HG03280 (cell line): ENCODE measurements around the gene NR3C2.

ENCODE experiments used
- ATAC-seq: cut with Tn5 transposase; IDR thresholded peaks from one replicate; pipeline ENCODE4 v1.9.1; 2021; ENCODE audit warnings: mild to moderate bottlenecking, moderate library complexity; ENCODE audit not compliant: unreplicated experiment

NR3C2 gene

DNA sequence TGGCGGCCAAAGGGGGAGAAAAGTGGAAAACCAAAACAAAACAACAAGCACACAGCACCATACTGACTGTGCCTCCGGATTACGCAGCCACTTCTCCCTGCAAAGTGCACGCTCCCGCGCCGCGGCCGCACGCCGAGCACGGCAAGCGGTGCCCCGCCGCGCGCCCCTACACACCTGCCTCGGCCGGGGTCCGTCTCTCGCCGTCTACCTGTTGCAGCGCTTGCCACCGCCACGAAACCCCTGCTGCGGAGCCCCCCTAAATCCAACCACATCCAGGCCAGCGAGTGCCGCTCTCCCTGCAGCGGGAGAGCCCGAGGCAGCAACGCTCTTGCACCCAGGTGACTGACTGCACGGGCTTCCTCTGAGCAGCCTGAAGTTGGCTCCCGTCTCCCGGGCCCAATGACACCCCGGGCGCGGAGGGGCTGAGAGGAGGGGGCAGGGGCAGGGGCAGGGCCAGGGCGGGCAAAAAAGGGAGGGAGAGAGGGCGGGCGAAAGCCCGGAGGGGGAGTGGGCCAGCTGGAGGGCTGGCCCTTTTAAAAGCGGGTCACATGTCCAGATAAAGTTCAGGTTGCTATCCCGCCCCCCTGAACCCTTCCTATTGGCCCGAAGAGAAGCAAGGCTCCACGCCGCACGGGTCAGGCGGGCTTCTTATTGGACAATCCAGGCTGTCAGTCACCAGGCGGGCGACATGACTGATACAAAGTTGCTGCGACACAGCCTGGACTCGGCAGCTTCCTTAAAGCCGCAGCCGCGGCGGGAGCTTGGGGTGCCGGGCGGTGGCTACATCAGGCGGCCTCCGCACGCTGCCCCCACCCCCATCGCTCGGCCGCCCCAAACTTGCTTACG, at the start of gene NR3C2:
TSS of gene NR3C2 (minus strand) at position 429 of the 846 bp plus-strand sequence.
- peak; percentile 98 for ATAC-seq

DNA sequence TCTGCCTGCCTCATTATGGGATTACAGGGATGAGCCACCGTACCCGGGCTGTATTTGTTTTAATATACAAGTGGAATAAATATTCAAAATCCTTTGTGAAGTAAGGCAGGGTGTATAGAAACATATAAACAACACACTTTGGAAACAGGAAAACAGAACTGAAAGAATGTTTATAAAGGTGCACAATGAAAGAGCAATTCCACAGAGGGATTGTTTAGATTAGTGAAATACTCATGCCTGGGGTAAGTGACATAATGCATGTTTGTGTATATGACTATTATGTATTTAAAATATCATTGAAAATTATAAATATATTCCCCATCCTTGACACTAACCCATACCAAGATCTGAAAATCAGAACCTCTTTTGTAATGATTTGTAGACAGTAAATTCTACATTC, 45.0 kb upstream of the NR3C2 start:
- ATAC-seq: no peak

DNA sequence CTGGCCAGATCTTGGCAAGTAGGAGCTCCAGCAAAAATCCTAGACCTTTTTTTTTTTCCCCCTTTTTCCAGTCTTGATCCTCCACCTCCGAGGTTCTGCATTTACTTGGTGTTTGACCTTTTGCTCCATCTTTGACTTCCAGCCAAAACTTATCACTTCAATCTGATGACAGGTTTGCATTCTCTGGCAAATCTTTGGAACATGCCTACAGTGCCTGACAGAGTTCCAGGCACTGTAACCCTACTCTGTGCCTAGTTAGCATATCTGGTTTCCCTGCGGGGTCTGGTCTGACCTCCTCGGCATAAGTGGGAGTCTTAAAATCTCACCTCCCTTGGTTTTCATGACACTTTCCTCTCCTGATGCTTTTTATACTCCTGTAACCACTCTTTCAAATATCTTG, 39.4 kb upstream of the NR3C2 start:
- ATAC-seq: no peak

DNA sequence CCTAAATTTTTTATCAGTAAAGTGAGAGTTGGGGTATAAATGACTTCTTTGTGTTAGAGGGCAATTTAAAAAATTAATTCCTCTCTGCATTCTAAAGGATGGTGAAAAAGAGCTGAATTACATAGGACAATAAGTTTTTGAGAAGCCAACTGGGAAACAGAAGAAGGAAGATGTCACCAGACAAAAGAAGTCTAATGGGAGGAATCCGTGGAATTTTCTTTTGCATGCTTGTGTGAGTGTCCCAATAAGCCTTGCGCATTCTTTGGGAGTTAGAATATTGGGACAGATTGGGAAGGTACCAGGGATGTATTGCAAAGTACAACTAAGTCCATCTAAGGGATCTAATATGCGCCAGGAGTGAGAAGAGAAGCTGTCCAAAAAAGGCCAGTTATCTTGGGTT, 35.1 kb upstream of the NR3C2 start:
- no peak for ATAC-seq

DNA sequence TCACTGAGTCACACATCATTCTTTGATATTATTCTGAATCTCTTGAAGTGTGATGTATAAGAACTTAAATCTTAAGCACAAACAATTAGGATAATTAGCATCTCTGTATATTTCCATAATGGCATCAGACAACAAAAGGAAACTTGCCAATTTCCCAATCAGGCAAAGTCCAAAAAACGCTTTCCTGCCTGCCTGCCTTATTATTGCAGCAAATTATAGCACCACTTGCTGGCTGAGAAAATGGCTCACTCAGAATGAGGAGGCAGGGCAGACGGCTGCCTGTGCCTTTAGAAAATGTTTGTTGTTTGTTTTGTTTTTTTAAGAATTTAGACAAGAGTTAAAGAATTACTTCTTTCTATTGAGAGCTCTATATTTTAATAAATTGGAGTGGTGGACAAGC, 27.7 kb upstream of the NR3C2 start:
- no peak for ATAC-seq

DNA sequence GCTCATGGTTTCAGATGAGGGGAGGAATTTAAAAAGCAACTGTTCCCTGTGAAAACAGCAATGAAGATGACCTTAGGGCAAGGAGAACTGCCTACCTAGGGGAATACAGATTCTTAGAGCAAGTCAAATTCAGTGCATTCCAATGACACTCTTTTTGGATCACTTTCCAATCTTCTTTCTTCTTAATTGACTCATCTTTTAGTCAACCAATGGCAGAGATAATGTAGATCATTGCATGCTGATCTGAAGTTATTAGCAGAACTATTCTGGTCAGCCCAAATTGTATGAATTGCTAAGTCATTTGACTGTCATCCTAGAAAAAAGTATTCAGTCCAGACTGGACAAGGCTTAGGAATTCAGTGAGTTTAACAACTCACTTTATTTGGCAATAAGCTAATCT, 12.6 kb upstream of the NR3C2 start:
- ATAC-seq: no peak

DNA sequence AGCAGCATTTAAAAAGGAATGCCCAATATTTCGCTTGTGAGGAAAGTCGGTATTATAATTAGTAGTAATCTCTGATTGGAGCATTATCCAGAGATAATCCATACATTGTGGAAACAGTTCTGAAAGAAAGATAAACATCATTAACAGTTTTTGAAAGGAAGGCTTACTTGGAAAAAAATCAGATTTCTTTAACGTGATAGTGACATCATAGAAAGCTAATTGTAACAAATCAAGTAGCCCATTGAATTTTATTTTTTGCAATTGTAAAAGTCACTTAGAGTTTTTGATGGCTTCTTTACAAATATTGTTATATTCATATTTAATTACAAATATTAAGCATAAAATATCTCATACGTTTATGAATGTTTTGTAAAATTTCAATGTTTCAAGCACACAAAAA, 11.6 kb upstream of the NR3C2 start:
- ATAC-seq: no peak

DNA sequence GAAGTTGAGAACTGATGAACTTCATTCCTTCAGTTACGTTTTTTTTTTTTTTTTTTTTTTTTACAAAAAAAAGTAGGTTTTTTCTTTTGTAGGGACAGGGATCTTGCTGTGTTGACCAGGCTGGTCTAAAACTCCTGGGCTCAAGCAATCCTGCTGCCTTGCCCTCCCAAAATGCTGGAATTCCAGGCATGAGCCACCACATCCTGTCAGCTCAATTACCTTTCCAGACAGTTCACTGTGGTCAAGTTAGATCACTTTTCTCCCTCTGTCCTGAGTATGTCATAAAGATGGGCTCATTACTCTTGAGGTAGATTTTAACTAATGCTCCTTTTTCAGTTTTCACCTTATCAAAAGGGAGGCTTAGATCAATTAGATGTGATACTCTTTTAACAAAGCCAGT, 10.8 kb upstream of the NR3C2 start:
- no peak for ATAC-seq

DNA sequence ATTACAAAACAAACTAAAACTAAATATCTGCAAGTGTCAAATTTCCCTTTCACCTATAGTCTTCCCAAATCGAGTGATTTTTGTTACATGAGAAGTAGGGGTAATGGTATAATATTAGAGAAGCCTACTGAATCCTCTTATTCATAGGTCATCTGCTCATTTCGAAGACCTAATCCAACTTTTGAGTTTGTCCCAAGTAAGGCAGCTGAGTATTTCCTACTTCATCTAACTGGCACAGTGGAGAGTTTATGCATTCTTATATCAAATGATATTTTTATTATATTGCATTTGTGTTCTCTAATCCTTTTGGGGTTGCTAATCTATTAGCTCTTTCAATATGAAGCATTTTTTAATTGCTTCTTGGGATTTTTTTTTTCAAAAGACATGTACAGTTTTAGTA, 7.7 kb upstream of the NR3C2 start:
- ATAC-seq: no peak

DNA sequence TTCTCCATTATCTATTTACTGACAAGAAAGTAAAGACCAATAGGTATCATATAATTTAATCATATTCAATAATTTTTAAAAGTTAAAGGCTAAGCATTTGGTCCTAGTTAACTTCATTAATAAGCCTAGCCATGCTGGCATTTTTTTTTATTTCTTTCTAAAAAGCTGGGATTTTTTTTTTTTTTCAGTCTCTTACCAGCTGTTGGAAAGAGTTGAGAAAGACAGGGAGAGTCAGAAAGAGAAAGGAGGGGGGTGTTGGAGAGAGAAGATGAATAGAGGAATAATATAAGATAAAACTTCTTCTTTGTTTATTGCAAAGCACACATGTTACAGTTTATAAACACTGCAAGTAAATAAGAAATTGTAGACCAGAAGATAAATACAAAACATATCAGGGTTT, 5.9 kb upstream of the NR3C2 start:
- ATAC-seq: no peak

DNA sequence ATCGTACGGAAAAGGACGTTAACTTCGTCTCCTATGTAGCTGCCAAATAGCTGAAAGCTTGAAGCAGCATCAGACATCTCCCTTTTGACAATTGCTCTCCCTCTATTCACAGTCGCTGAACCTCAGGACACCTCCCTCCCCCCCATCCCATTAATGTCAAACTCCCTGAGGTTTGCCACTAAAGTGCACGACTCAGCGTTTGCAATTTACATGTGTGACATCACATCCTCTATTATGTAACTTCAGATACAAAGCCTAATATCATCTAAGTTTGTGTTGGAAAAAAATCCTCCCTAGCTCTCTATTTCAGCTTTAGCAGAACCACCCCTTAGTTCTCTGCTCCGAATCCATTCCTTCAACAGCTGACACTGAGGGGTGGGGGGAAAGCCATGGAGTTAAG, 5.5 kb upstream of the NR3C2 start:
- no peak for ATAC-seq

DNA sequence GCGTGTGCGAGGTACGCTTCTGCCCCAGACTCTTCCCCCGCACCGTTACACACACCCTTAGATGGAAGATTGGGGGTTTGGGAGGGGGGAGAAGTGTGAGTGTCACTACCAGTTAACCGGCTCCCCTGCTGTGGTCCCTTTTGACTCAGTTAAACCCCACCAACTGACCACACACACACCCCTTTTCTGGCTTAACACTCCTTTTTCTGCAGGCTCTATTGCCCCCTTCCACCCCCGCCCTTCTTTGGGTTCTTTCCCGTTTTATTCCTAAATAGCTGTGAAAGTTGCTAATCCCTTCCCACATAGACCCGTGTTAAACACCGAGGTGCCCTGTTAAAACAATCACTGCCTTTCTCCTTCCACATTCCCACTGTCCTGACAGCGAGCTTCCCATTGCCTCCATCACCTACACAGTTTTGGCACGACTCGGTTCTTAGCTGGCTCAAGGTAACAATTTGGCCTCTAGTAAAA, 3.7 kb upstream of the NR3C2 start:
- no peak for ATAC-seq

DNA sequence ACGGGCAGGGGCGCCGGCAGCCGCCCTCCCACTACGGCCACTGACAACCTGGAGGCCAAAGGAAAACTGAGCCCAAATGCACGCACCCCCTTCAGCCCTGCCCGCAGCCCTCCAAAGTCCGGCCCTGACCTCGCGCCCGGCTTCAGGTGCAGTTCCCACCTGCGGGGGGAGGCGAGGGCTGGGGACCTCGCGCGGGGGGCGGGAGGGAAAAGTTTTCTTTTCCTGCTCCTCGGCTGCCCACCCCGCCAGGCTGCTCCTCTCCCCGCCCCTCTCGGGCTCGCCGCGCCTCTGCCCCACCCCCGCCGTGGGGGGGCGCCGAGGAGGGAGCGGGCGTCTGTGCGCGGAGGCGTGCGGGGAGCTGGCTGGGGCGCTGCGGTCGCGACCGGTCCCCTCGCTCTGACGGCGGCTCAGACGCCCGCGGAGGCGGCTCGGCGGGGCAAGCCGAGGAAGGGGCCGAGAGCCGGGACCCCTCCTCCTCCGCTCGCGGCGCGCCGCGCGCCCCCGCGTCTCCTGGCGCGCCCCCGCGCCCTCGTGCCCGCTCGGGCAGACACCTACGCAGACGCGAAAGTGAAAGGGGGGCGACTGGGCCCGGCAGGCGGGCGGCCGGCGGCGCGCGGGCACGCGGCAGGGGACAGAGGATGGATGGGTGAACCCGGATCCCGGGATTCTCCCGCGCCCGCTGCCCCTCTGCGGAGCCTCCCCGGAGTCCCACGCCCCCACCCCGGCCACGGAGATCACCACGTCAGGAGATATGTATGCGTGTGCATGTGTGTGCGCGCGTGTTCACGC, 3.1 kb upstream of the NR3C2 start:
- ATAC-seq: no peak

DNA sequence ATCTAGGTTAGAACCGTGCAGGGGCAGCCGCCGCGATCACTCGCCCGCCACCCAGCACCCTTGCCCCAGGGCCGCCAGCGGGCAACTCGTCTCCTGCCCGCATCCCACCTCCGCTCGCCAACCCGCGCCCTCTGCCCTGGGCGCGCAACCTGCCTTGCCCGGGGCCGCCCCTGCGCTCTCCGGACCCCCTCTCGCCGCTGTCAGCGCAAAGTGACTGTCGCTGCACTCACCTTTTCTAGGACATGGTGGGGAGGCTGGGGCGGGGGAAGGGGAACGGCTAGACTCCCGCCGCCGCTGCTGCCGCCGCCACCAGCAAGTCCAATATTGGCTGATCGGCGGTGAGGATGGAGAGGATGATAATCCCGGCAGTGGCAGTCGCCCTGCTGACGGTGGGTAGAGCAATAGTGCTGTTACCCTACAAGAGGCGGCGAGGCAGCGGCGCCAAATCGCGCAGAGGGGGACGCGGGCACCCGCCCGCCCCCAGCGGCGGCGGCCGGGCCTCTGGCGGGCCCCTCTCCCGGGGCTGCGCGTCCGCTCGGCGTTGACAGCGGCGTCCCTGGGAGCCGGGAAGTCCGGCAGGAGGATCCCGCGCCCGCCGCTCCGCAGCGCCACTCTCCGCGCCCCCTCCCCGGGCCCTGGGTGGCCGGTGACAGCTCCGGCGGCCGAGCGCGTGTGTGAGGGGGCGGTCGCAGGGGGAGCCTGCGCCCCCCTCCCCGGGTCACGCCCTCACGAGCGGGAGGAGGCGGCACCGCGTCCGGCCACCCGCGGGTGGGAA, 2.3 kb upstream of the NR3C2 start:
- ATAC-seq: no peak

DNA sequence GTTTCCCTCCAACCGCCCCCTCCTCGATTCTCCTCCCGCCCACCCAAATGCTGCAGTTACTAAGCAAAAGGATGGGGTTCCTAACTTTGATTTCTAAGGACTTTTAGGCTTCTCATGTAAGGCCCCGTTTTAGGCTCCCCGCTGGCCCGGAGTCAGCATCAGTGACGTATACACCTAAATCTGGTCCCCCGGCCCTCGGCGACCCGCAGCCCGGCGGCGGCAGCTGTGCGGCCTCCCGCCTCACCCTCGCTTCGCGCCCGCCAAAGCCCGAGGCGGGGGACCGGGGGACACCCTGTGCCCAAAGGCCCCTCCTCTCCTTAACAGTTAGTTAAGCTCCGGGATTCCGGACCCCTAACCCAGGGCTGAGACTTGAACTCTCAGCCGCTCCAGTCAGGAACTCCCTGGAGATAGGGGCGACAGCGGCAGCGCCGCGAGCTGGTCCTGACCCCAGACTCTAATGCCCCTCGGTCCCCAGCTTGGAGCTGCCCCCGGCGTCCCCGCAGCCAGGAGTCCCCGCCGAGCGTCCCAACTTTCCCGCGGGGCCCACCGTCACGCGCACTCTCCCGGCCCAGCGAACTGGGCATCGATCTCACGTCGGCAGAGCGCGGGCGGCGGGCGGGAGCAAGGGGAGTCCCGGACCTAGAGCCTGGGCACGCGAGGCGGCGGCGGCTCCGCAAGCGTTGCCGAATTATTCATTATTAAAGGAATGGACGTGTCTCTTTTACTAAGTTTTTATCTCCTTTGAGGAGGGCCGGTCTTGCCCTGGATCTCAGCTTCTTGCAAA, 1.5 kb upstream of the NR3C2 start:
- no peak for ATAC-seq

DNA sequence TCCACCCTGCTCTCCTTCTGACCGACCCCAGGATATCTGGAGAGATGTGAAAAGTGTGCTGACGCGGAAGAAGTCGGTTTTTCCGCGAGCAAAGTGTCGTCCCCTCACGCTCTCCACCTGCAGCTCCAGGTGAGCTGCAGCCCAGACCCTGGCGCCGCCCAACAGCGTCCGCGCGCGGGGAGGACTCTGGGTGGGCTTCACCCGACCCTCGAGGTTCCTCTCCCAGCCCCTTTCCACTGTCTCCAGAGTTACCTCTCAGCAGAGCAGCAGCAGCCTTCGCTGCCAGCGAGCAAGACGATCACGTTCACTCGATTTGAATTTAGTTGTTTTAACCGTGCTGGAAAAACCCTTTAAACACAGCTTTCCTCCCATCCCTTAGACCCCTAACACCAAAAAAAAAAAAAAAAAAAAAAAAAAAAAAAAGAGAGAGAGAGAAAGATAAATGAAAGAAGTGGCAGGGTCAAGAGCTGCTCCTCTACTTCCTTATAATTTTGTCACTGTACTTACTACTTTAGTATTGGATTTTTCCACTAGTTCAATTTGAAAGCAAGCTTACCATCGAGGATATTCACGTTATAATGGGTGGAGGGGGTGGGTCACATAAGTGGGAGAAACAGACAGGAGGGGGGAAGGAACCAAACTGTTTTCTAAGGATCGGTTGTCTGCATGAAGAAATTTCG, 758 bp upstream of the NR3C2 start:
- ATAC-seq: no peak

DNA sequence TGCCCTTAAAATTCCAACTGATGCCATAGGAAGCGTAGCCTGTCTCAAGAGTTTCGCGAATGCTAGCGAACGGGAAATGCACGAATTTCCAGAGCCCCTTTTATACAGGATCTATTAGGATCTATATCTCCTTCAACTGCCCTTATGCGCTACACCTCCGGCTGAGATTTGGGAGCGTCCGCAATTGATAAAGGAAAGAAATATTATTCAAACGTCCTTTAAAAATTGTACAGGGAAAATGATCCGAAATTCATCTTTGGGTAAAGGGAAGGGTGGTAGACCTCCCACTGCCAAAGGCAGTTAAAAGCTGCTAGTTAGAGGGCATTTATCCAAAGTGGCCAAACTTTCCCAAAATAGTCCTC, 609 bp downstream of the NR3C2 start:
- ATAC-seq: no peak

DNA sequence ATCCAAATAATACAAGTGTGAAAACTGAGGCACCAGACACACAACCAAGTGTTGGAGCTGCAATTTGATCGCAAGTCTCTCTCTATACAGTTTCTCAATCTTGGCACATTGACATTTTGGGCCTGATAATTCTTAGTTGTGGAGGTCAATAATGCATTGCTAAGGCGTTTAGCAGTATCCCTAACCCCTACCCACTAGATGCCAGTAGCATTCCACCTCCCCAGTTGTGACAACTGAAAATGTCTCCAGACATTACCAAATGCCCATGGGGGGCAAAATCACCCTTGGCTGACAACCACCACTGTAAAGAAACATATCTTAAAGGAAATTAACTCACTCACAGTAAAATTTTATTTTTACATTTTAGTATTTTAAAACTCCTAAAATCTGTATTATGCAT, 4.2 kb downstream of the NR3C2 start:
- no peak for ATAC-seq

DNA sequence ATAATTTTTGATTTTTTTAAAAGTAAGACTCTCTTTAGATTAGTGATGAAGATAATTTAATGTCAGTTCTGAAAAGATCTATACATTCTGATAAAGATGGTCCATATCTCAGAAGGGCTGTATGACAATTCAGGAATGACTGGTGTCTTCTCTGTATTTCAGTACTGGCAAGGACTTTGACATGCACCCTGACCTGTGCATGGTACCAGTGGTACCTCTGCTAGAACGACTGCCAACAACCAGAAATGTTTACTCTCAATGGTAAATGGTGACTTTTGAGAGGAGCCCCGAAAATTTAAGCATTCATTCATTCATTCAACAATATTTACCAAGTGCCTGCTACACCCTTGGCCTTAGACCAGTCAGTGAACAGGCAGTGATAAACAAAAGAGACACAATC, 4.8 kb downstream of the NR3C2 start:
- ATAC-seq: no peak

DNA sequence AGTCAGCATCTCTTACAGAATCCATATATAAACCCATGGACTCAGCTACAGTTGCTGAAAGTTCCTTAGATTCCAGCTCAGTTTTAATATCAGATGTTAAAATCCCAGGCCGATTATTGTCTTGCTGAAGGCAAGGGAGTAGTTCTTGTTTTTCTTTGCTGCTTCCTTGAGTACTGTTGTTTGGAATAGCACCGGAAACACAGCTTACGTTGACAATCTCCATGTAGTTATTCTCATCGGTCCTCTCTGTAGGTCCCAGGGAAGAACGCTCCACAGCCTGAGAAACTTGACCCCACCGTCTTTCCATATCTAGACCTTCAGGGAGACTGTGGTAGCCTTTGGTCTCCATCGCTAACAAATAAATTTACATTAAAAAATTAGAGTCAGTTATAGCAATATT, 5.7 kb downstream of the NR3C2 start:
- no peak for ATAC-seq
